Lower leg skin (tissue), 4 donors: Measurements from ENCODE around the gene NPAS3. TPM values are rescaled to one million over a fixed set of nuclear protein-coding genes. Genes with fewer than 3 reads are reported as not detected.

Source experiments
- DNase-seq, 2 donors: peaks; one replicate each; pipeline ENCODE4 v3.0.0-alpha.2; 2019; ENCODE audit warnings: low spot score in 2 of 2
- H3K4me3 ChIP-seq: fragments of 200-600 bp; sonication (generic); 2 replicates; pipeline ENCODE4 v1.5.1; 2017; ENCODE audit warnings: mild to moderate bottlenecking, low read depth; ENCODE audit not compliant: poor library complexity, severe bottlenecking
- POLR2A ChIP-seq, 2 donors: fragments of 450-650 bp; IDR thresholded peaks; one replicate each; pipeline ENCODE4 v1.6.1; 2016 to 2017; ENCODE audit warnings: antibody characterized with exemption in 2 of 2, mild to moderate bottlenecking in 1 of 2, moderate library complexity in 1 of 2
- WGBS, 2 donors: methylation state at CpG; one replicate each; pipeline ENCODE4 v1.1.5; 2018; 5-methylcytosine and 5-hydroxymethylcytosine counted together
- intact Hi-C: fragments of 100-400 bp; cut with DNase I; formaldehyde crosslinking; loops from one replicate; pipeline ENCODE4 v1.15.0; 2023; ENCODE audit warnings: low total_unique reads
- total RNA-seq, 4 donors: library from RNA; depleted of rRNA; stranded (reverse); fragments of >200 nt; gene quantifications; one replicate each; pipeline ENCODE4 v1.1.0, GENCODE V29; 2016
- TF ChIP-seq, protein P1 (sequence below), 3 donors: fragments of 450-650 bp; IDR thresholded peaks; one replicate each; pipeline ENCODE4 v1.5.1; 2016; ENCODE audit warnings: antibody characterized with exemption in 3 of 3, mild to moderate bottlenecking in 3 of 3, moderate library complexity in 2 of 3

The NPAS3 gene
- total RNA-seq, 4 donors from 2014 or later: 0.25 to 0.29 TPM; not detected in 2

DNA sequence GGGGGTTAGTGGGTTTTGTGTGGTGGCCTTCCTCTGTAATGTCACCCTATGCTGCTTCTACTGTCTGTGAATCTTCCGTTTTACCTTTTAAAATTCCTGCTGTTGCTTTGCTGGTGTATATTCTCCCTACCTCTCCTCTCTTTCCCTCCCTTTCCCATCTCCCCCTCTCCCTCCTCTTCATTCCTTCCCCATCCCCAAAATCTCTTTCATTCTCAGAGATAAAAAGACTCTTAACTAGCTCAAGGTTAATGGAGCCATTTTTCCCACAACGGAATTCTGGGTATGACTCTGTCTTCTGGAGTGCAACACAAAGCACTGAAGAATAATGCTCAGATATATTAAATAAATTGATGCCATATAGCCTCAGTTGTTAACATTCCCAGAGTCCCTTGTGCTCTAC lies 864.1 kb downstream of the NPAS3 start:
- TF ChIP-seq, protein P1, sequence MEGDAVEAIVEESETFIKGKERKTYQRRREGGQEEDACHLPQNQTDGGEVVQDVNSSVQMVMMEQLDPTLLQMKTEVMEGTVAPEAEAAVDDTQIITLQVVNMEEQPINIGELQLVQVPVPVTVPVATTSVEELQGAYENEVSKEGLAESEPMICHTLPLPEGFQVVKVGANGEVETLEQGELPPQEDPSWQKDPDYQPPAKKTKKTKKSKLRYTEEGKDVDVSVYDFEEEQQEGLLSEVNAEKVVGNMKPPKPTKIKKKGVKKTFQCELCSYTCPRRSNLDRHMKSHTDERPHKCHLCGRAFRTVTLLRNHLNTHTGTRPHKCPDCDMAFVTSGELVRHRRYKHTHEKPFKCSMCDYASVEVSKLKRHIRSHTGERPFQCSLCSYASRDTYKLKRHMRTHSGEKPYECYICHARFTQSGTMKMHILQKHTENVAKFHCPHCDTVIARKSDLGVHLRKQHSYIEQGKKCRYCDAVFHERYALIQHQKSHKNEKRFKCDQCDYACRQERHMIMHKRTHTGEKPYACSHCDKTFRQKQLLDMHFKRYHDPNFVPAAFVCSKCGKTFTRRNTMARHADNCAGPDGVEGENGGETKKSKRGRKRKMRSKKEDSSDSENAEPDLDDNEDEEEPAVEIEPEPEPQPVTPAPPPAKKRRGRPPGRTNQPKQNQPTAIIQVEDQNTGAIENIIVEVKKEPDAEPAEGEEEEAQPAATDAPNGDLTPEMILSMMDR (IDR thresholded peaks at IDR 0.05): no peak
- TF ChIP-seq POLR2A (IDR thresholded peaks at IDR 0.05): no peak
- intact Hi-C loops: no loop called here
- DNase-seq: no peak
- no peak overlapping the region for H3K4me3 ChIP-seq
- WGBS, 2 donors: 91 to 92% methylated on average over 2 of the region's 2 CpGs

DNA sequence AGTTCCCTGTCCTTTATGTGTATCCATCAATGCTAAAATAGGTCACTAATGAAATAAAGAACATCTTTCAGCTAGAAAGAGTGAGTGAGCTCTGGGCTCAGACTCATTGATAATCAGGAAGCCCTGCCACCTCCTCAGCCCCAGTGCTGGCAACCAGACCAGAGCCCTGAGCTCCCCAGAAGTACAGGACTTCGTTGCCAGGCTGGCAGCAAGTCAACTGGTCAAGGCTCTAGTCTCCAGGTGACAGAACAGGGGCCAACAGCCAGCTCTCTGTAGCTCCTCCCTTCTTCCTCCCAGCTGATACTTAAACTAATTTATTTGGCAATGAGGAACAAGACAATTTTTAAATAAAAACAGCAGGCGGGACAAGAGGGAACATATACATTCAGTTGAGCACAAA lies 866.9 kb downstream of the NPAS3 start:
- 25 to 88% methylated on average over 2 of the region's 2 CpGs for WGBS, 2 donors
- DNase-seq: no peak
- intact Hi-C loops: no loop called here
- H3K4me3 ChIP-seq: no peak overlapping the region
- TF ChIP-seq, protein P1 (IDR thresholded peaks at IDR 0.05): no peak
- TF ChIP-seq POLR2A (IDR thresholded peaks at IDR 0.05): no peak

DNA sequence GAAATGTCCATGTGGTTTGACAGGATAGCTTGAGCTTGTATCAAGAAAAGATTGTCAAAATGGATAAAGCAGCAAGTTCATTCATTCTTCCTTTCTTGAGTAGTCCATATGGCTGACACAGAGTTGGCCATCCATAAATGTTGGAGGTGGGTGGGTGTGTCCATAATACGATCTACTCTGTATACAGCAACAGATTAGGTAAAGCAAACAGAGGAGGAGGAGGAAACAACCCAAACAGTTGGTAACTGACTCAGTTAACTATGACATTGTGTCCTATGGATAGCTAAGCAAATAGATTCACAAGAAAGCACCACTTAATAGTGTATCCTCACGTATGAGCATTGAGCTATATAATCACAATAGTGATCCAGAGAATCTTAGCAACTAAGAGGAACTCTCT lies 868.2 kb downstream of the NPAS3 start:
- 86 to 91% methylated on average over 2 of the region's 2 CpGs for WGBS, 2 donors
- TF ChIP-seq, protein P1 (IDR thresholded peaks at IDR 0.05): no peak
- H3K4me3 ChIP-seq: no peak overlapping the region
- intact Hi-C loops: no loop called here
- DNase-seq: no peak

DNA sequence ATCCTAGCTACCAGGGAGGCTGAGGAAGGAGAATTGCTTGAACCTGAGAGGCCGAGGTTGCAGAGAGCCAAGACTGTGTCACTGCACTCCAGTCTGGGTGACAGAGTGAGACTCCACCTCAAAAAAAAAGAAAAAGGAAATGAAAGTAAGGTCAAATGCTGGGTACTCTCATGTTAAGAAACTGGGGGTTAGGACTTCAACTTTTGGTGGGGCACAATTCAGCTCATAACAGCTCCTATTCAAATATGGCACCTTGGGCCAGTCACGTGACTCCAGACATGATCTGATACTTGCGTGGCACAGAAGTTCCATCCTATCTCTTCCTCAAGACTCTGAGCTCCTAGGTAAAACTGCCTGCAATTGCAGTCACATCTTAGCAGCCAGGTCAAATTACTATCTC lies 869.5 kb downstream of the NPAS3 start:
- TF ChIP-seq, protein P1 (IDR thresholded peaks at IDR 0.05): no peak
- no peak for TF ChIP-seq POLR2A (IDR thresholded peaks at IDR 0.05)
- intact Hi-C loops: no loop called here
- WGBS, 2 donors: 61 to 65% methylated on average over 3 of the region's 3 CpGs
- no peak overlapping the region for H3K4me3 ChIP-seq
- DNase-seq: no peak

DNA sequence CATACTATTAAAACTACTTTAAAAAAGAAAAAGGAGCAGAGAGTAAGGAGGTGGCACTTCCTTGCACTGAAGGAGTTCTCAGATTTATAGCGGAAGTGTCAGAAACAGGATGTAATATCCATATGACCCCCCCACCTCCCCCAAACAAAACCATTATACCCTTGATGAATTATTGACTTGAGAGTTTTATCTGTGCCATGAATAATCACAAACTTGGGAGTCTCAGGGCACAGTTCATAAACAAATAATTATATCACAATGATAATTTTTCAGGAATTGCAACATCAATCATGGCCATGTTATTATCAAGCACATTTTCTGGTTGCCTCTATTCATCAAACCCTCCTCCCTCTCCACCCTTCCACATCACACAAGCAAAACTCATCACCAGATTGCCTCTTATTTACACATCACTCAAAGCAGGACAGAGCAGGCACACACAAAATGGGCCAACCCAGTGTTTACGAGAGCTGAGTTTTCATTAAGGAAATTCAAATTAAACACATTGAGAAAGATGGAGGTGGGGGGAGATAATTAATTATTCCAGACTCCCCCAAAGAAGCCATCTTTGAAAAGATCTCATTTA lies 870.8 kb downstream of the NPAS3 start:
- intact Hi-C loops: no loop called here
- H3K4me3 ChIP-seq: no peak overlapping the region
- no peak for DNase-seq
- TF ChIP-seq, protein P1 (IDR thresholded peaks at IDR 0.05): no peak
- TF ChIP-seq POLR2A (IDR thresholded peaks at IDR 0.05): no peak
- 92% methylated on average over 2 of the region's 2 CpGs for WGBS, 2 donors

DNA sequence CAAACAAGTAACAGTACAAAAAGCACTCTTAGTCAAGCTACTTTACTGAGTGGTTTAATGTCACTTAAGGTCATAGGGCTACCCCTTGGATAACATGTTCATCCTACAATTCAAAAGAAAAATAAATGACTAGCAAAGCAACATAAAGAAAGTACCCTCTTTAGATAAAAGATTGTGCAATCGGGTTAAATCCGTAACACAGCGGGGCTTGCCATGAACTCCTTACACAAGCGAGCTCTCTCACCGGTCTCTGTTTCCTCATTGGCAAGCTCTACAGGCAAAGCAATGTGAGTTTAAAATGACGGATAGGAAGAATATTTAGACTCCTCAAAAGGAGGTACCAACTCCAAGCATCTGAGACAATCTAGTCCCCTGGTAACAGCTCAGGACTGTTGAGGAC lies 871.6 kb downstream of the NPAS3 start:
- no peak for DNase-seq
- no peak overlapping the region for H3K4me3 ChIP-seq
- intact Hi-C loops: no loop called here
- no peak for TF ChIP-seq POLR2A (IDR thresholded peaks at IDR 0.05)
- TF ChIP-seq, protein P1 (IDR thresholded peaks at IDR 0.05): no peak
- WGBS, 2 donors: 83 to 85% methylated on average over 6 of the region's 6 CpGs
